ENCODE measurements around the gene MEAK7. TPM values are rescaled to one million over a fixed set of nuclear protein-coding genes. Genes with fewer than 3 reads are reported as not detected.

Gene MEAK7
- total RNA-seq, 2 donors from 2014 or later, result 30.3 to 34.9 TPM

GRCh38 chr16:84483882-84484565 is 20.4 kb downstream of the MEAK7 start:
- 96 to 98% methylated on average over 11 to 19 of the region's 19 CpGs for WGBS, 2 experiments (ENCODE audit: insufficient coverage in 1 of 2, insufficient read length in 1 of 2)
- Histone ChIP-seq H3K27me3 (ENCODE audit: control insufficient read depth, insufficient read depth, low read length, poor library complexity, severe bottlenecking) (no peaks in the 10 kb centered on the region), H3K27ac (ENCODE audit: low read depth, low read length) (no peak overlapping the region), H3K4me3 (ENCODE audit: low read length) (no peak overlapping the region), H3K4me1 (ENCODE audit: control insufficient read depth, insufficient read depth, low read length) (no peaks in the 10 kb centered on the region), H3K36me3 (ENCODE audit: control insufficient read depth, insufficient read depth, low read length) (peaks cover 13% of the 10 kb centered on the region), H3K9ac (ENCODE audit: extremely low read depth, low read length, poor library complexity, severe bottlenecking) (no peak overlapping the region), H3K9me3 (ENCODE audit: control insufficient read depth, low read length) (no peaks in the 10 kb centered on the region)
- Mint-ChIP-seq H3K4me3 (no peak overlapping the region), H3K27ac (no peak overlapping the region), H3K27me3 (ENCODE audit: insufficient read depth) (no peaks in the 10 kb centered on the region), H3K4me1 (no peaks in the 10 kb centered on the region), H3K36me3 (ENCODE audit: low read depth) (peaks cover 26% of the 10 kb centered on the region), H3K9me3 (no peaks in the 10 kb centered on the region)
- no peak for DNase-seq
- TF ChIP-seq CTCF (conservative IDR thresholded peaks at IDR 0.05), result no peak

GRCh38 chr16:84482951-84483881 is 21.2 kb downstream of the MEAK7 start:
- Histone ChIP-seq H3K27me3 (ENCODE audit: control insufficient read depth, insufficient read depth, low read length, poor library complexity, severe bottlenecking) (no peaks in the 10 kb centered on the region), H3K9me3 (ENCODE audit: control insufficient read depth, low read length) (no peaks in the 10 kb centered on the region), H3K27ac (ENCODE audit: low read depth, low read length) (no peak overlapping the region), H3K36me3 (ENCODE audit: control insufficient read depth, insufficient read depth, low read length) (peaks cover 5% of the 10 kb centered on the region), H3K4me3 (ENCODE audit: low read length) (no peak overlapping the region), H3K9ac (ENCODE audit: extremely low read depth, low read length, poor library complexity, severe bottlenecking) (no peak overlapping the region), H3K4me1 (ENCODE audit: control insufficient read depth, insufficient read depth, low read length) (no peaks in the 10 kb centered on the region)
- Mint-ChIP-seq H3K4me1 (no peaks in the 10 kb centered on the region), H3K27ac (no peak overlapping the region), H3K36me3 (ENCODE audit: low read depth) (peaks cover 24% of the 10 kb centered on the region), H3K9me3 (no peaks in the 10 kb centered on the region), H3K27me3 (ENCODE audit: insufficient read depth) (no peaks in the 10 kb centered on the region), H3K4me3 (no peak overlapping the region)
- WGBS, 2 experiments (ENCODE audit: insufficient coverage in 1 of 2, insufficient read length in 1 of 2), result 93 to 95% methylated on average over 13 to 25 of the region's 25 CpGs
- no peak for TF ChIP-seq CTCF (conservative IDR thresholded peaks at IDR 0.05)
- no peak for DNase-seq

GRCh38 chr16:84482001-84482891 is 22.2 kb downstream of the MEAK7 start:
- Mint-ChIP-seq H3K27ac (no peak overlapping the region), H3K4me3 (no peak overlapping the region), H3K9me3 (no peaks in the 10 kb centered on the region), H3K4me1 (no peaks in the 10 kb centered on the region), H3K36me3 (ENCODE audit: low read depth) (peaks cover 27% of the 10 kb centered on the region), H3K27me3 (ENCODE audit: insufficient read depth) (no peaks in the 10 kb centered on the region)
- WGBS, 2 experiments (ENCODE audit: insufficient coverage in 1 of 2, insufficient read length in 1 of 2), result 93 to 94% methylated on average over 21 to 32 of the region's 33 CpGs
- Histone ChIP-seq H3K27ac (ENCODE audit: low read depth, low read length) (no peak overlapping the region), H3K36me3 (ENCODE audit: control insufficient read depth, insufficient read depth, low read length) (peaks cover 8% of the 10 kb centered on the region), H3K27me3 (ENCODE audit: control insufficient read depth, insufficient read depth, low read length, poor library complexity, severe bottlenecking) (no peaks in the 10 kb centered on the region), H3K9me3 (ENCODE audit: control insufficient read depth, low read length) (no peaks in the 10 kb centered on the region), H3K4me1 (ENCODE audit: control insufficient read depth, insufficient read depth, low read length) (no peaks in the 10 kb centered on the region), H3K9ac (ENCODE audit: extremely low read depth, low read length, poor library complexity, severe bottlenecking) (no peak overlapping the region), H3K4me3 (ENCODE audit: low read length) (no peak overlapping the region)
- no peak for TF ChIP-seq CTCF (conservative IDR thresholded peaks at IDR 0.05)
- DNase-seq, result no peak

All from endodermal cell (in vitro differentiated cells).